Measurements from ENCODE around the gene NUMA1.

DNA sequence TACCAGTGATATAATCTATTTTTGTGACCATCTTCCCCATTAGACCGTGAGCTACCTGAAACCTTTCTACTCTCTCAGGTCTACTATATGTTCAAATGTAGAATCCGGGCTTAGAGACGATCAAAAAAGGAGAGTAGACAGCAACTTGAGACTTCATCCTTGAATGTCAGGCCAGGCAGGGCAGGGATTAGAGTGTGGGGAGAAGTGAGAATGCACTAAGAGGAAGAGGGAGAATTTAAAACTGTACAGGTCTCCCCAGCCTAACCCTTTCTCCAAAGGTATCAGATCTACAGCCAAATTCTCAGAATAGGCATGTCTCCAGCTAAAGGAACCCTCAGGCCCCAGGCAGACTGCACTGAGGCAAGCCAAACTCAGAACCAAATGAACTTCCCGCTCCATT is 21.8 kb upstream of the NUMA1 start:
- TF ChIP-seq HNRNPK (IDR thresholded peaks at IDR 0.05; ENCODE audit: low read depth, low read length, poor library complexity, severe bottlenecking) (no peak), MAF1 (CRISPR knock-in tag; IDR thresholded peaks at IDR 0.05; ENCODE audit: borderline replicate concordance) (no peak)
